GM04503 (cell line): ENCODE measurements around the gene F13B.
"Not testable (repeated sequence)": the region's sequence is repeated elsewhere in the genome, so short reads cannot be mapped to it uniquely, and the experiment has no call there.

Experiments
- DNase-seq: peaks from one replicate; pipeline ENCODE4 v3.0.0-alpha.2; 2012; ENCODE audit warnings: low read depth

Gene F13B

DNA sequence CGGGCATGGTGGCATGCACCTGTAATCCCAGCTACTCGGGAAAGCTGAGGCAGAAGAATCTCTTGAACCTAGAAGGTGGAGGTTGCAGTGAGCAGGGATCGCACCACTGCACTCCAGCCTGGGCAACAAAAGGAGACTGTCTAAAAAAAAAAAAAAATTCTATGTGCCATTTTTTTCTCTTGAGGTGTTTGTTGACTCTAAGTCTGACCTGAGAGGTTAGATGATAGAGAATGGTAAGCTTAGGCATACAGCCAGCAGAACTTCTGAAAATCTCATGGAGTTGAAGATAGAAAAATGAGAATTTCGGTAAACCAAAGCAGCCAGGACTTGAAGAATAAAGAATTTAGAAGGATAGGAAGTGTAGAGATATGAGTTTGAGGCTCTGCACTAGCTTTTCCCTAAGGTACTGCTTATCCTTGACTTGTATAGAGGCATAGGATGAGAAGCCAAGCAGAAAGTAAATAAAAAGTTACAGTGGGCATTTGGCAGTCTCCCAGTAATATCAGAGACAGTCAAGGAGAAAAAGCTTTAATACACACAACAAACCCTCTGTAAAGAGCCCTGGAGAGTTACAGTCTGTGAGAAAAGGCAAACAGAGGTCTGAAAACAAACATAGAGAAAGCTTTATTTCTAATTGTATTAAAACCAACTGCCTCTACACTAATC, 24.3 kb downstream of the F13B start:
- DNase-seq = no peak

DNA sequence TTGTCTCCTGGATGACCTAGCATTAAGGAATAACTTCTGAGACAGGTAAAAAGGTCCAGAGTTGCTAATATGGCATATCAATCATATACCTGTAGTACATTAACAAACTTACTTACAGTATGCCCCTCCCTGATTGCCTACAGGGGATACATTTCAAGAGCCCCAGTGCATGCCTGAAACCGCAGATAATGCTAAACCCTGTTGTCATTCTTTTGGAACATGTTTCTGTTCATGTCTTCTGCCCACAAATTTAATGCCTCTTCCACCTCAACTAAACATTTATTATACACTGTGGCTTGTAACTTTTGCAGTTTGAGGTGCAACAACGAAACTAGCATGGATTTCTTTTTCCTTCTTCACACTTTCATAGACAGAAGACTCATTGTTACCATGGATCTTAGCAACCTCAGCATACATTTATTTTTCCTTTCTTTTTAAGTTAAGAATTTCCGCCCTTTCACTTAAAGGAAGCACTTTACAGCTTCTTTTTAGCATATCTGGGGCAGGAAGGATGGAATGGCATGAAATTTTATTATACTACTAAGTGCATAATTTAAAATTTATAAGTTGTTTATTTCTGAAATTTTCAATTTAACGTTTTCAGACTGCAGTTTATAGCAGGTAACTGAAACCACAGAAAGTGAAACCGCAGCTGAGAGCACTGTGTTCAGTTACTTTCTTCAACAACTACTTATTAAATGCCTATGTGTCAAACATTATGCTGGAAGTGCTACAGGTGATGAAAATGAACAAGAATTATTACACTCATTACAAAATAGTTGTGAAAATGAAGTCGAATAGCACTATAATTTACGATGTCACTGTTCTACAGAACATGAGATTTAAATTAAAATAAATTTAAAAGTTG, 25.3 kb downstream of the F13B start:
- no peak for DNase-seq

DNA sequence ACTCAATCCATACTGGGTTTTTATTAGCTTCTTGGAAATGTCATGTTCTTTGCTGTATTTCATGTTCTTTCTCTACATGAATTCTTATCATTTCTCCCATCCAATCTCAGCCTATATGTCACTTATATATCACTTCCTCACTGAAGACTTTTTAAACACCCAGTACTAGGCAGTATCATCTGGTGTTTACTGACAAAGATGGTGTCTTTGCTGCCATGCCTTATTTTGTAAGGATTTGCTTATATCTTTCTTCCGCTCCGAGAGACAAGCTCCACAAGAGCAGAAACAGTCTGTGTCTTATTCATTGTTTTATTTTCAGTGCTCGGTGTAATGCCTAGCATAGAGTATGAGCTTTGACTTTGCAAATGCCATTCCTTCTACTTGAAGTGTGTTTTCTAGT, 30.2 kb downstream of the F13B start:
- DNase-seq = no peak

DNA sequence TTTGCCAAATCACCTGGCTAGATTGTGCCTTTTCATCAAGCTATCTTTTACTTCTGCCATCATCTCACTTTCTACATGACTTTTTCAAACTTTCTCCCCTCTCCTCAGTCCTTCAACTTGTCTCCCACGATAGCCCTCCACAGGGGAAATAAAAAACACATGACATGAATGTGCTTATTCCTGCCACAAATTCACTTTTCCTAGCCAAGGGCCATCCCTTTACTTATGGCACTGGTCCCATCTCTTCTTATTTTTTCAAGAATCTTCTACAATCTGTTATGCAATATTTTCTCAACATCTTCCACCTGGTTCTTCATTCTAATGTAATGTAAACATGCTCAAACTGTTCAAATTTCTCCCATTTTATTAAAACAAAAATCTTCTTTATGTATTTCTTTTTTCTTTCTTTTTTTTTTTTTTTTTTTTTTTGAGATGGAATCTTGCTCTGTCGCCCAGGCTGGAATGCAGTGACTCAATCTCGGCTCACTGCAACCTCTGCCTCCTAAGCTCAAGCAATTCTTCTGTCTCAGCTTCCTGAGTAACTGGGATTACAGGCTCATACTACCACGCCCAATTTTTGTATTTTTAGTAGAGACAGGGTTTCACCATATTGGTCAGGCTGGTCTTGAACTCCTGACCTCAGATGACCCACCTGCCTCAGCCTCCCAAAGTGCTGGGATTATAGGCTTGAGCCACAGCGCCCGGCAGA, 32.3 kb downstream of the F13B start:
- DNase-seq = peak; percentile 47

DNA sequence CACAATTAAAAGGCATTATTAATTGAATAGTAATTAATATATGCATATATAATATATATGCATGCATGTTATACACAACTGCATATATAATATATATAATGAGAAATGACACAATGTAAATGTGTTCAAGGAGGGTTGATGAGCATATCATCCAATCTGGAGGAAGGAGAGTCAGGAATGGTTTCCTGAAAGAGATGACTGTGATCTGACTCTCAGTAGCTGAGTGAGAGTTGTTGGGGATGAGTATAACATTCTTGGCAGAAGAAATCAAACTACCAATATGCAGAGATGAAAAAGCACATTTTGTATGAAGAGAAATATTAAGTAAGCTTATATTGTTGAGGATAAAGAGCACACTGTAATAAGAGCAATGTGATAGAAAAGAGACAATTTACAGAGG, 37.3 kb downstream of the F13B start:
- no peak for DNase-seq

DNA sequence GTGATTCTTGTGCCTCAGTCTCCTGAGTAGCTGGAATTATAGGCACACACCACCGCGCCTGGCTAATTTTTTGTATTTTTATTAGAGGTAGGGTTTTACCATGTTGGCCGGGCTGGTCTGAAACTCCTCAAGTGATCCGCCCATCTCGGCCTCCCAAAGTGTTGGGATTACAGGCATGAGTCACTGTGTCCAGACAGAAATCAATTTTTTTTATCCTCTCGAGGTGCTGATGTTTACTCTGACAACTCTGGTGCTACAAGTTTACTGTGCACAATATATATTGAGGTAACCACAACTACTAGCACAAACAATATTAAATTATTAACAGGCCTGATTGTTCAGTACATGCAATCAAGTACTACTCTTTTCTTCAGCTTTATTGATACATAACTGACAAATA, 39.7 kb downstream of the F13B start:
- DNase-seq = no peak

DNA sequence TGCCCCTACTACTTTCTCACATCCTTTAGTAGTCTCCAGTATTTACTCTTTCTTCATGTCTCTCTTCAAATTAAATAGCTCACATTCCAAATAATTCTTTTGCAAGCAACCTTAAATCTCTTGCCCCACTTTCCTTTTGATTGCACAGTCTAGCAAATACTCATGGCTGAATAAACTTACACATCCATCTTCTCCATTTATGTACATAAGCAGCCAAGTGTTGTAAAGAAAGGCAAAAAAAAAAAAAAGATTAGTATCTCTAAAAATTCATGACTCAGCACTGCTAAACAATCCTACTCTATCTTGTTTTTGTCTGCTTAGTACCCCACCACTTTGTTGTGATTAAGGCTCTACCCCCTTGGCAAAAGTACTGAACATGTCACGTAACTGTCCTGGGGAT, 42.6 kb downstream of the F13B start:
- DNase-seq = peak; percentile 23

DNA sequence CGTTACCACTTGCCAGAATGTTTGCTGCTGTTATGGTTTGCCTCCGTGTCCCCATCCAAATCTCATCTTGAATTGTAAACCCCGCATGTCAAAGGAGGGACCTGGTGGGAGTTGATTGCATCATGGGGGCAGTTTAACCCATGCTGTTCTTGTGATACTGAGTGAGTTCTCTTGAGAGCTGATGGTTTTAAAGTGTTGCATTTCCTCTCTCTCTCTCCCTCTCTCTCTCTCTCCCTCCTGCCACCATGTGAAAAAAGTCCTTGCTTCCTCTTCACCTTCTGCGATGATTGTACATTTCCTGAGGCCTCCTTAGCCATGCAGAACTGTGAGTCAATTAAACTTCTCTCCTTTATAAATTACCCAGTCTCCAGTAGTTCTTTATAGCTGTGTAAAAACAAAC, 45.3 kb downstream of the F13B start:
- DNase-seq = no peak

DNA sequence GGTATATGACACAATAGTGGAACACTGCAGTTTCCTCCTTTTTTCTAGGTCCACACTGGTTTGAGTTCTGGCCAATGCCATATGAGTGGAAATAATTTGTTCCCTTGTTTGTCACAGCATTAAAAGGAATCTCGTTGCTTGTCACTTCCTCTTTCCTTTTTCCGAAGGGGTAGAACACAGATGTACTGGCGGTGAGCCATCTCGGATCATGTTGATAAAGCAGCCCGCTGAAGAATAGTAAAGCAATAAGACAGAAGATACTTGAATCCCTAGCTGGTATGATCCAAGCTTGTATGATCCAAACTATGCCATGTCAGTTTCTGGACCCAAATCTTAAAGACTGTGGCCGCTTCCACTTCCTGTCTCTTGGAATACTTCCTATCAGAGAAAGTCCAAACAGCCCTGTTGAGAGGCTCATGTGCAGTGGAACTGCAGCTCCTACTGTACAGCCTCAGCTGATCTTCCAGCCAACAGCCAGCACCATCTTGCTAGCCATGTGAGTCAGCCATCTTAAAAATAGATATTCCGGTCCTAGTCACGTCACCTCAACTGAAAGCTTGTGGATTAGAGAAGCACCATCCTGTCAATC, 49.4 kb downstream of the F13B start:
- DNase-seq = no peak

DNA sequence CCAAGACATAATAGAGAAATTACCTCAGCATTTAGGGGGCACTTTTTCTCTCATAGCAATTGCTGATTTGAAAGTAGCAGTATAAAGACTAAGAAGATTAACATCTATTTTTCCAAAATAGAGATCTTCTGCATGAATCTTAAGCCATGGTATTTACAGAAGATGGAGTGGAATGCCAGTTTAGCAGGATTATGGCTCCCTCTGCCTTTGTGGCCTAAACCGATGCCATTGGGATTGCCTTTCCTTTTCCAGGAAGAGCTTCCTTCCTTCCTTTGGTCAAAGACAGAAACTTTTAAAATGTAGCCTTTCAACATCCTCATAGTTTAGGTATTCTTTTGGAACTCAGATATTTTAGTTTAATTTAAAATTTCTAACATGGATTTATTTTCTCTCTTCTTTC, 50.3 kb downstream of the F13B start:
- no peak for DNase-seq

DNA sequence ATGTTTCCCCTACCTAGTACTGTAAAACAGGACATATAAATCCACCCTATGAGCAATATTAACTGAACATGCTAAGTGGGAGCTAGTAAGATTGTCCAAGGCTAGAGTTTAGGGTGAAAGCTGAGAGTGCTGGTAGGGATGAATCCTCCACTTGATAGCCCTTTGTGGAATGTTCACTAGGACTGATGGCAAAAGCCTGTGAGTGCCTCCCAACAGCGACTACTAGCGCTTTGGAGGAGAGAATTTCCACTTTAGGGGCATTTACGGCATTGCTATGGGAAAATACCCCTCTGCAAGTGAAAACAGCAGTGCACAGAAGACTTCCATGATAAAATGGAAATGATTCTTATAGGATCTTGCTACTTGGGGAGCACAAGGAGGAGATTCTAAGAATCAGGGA, 53.8 kb downstream of the F13B start:
- no peak for DNase-seq

DNA sequence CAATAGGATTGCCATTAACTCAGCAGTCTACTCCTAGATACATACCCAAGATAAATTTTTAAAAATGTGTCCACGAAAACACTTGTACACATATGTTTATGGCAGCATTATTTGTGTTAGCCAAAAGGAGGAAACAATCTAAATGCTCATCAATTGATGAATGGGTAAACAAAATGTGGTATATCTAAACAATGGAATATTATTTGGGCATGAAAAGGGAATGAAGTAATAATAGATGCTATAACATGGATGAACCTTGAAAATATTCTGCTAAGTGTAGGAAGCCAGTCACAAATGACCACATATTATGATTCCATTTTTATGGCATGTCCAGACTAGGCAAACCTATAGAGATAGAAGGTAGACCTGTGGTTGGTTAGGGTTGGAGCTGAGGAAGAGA, 55.4 kb downstream of the F13B start:
- DNase-seq = no peak

DNA sequence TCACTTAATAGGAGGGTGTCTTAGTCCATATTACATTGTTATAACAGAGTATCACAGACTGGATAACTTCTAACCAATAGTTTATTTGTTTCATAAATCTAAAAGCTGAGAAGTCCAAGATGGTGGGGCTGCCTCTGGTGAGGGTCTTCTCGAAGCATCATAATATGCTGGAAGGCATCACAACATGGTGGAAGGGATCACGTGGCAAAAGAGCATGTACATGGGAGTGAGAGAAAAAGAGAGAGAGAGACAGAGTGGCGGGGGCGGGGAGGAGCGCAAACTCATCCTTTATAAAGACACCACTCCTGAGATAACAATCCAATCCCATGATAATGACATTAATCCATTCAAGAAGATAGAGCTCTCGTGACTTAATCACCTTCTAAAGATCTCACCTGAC, 58.2 kb downstream of the F13B start:
- no peak for DNase-seq

DNA sequence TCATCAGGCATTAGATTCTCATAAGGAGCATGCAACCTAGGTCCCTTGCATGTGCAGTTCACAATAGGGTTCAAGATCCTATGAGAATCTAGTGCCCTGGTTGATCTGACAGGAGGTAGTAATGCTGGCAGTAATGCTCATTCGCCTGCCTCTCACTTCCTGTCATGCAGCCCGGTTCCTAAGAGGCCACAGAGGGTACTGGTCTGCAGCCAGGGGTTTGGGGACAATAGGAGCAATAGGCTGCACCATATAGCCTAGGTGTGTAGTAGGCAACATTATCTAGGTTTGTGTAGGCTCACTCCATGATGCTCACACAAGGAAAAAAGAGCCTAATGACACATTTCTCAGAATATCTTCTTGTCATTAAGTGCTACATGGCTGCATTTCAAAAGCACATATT, 63.9 kb downstream of the F13B start:
- no peak for DNase-seq

DNA sequence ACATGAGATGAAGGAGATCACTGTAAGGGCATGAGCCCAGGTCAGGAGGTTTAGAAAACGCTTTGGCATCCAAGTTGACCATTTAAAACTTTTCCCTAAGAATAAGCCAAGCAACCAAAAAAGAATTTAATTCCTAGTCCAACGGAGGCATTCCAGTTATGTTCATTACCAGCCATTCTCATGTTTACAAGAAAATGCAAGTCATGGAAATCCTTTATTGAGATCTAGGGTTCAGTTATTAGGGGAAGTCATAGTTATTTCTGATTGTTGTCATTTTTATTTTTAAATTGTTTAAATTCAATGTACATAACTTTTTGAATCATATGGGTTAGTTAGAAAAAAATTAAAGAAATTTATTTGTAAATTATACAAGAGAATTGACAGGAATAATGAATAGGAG, 65.2 kb downstream of the F13B start:
- DNase-seq = no peak

DNA sequence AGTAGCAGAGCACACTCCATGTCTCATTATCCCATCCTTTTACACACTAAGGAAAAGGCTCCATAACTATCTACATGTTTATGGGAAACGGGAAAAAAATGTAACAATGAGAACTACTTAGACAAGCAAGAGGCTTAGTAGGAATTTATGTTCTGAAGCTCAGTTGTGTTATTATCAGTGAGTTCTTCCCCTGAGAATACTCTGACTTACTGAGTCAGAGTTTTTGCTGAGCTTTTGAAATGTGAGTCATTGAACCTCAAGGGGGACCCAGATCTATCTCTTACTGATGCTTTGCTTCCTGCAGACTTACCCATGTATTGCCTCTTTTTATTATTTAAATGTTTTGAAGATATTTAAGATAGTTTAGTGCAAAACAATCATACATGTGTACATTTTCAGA, 69.6 kb downstream of the F13B start:
- DNase-seq = peak; percentile 72

DNA sequence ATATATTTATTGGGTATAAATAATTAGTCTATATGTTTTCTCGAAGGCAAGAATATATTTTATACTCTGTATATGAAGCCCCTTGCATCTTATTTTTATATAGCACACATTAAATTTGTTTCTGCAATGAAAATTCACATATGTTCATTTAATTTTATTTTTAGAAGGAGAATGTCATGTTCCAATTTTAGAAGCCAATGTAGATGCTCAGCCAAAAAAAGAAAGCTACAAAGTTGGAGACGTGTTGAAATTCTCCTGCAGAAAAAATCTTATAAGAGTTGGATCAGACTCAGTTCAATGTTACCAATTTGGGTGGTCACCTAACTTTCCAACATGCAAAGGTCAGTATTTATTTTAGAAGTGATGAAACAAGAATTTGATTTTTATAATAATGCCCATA, 73.1 kb downstream of the F13B start:
- DNase-seq = no peak

DNA sequence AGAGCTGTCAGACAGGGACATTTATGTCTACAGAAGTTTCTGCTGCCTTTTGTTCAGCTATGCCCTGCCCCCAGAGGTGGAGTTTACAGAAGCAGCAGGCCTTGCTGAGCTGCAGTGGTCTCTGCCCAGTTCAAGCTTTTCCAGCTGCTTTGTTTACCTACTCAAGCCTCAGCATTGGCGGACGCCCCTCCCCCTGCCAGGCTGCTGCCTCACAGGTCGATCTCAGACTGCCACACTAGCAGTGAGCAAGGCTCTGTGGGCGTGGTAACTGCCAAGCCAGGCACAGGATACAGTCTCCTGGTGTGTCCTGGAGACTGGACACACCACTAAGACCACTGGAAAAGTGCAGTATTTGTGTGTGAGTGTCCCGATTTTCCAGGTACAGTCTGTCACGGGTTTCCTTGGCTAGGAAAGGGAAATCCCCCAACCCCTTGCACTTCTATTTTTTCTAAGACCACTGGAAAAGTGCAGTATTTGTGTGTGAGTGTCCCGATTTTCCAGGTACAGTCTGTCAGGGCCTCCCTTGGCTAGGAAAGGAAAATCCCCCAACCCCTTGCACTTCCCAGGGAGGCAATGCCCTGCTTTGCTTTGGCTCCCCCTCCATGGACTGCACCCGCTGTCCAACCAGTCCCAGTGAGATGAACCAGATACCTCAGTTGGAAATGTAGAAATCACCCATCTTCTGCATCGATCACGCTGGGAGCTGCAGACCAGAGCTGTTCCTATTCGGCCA, 75.0 kb downstream of the F13B start:
- DNase-seq = not testable (repeated sequence)
